Spleen (tissue), 7 donors: Measurements from ENCODE around the gene COPRS.

Source experiments
- POLR2A ChIP-seq, 3 donors: fragments of 450-650 bp; IDR thresholded peaks; one replicate each; pipeline ENCODE4 v1.5.1; 2017; ENCODE audit warnings: antibody characterized with exemption in 3 of 3, mild to moderate bottlenecking in 1 of 3
- POLR2AphosphoS5 ChIP-seq, 3 donors: sonication (generic); formaldehyde crosslinking; IDR thresholded peaks; one replicate each; pipeline ENCODE4 v1.5.1; 2017; ENCODE audit warnings: antibody characterized with exemption in 3 of 3
- TF ChIP-seq, protein P1 (sequence below), 11 experiments: fragments of 200-600 bp in 7 of 11; fragments of 450-650 bp in 4 of 11; sonication (generic) in 4 of 11; IDR thresholded peaks in 8 of 11; conservative IDR thresholded peaks in 3 of 11; 1 replicate in 7 of 11; 2 replicates in 4 of 11; pipeline versions ENCODE4 v1.4.0 to v1.8.0; 2016 to 2021; ENCODE audit warnings: antibody characterized with exemption in 11 of 11, inconsistent platforms in 4 of 11, mild to moderate bottlenecking in 1 of 11
- donor health status: DM: no; HTN: no; CAD: no; lungs with moderate emphysema.
- donor health status: DM: no; HTN: no; CAD: no.
- donor health status: DM: no; HTN: no; CAD: no.

DNA sequence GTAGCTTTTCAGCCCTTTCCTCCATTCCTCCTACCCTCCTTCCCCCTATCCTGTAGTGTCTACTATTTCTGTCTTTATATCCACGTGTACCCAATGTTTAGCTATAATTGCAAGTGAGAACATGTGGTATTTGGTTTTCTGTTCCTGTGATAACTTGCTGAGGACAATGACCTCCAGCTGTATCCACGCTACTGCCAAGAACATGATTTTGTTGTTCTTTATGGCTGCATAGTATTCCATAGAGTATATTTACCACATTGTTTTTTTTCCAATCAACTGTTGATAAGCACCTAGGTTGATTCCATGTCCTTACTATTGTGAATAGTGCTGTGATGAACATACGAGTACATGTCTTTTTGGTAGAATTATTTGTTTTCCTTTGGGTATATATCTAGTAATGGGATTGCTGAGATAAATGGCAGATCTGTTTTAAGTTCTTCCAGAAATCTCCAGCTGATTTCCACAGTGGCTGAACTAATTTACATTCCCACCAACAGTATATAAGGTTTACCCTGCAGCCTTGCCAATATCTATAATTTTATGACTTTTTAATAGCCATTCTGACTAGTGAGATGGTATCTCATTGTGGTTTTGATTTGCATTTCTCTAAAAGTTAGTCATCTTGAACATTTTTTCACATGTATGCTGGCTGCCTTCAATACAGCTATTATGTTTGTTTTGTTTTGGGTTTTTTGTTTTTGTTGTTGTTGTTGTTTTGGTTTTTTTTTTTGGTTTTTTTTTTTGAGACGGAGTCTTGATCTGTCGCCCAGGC lies 10.9 kb upstream of the COPRS start:
- TF ChIP-seq, protein P1, sequence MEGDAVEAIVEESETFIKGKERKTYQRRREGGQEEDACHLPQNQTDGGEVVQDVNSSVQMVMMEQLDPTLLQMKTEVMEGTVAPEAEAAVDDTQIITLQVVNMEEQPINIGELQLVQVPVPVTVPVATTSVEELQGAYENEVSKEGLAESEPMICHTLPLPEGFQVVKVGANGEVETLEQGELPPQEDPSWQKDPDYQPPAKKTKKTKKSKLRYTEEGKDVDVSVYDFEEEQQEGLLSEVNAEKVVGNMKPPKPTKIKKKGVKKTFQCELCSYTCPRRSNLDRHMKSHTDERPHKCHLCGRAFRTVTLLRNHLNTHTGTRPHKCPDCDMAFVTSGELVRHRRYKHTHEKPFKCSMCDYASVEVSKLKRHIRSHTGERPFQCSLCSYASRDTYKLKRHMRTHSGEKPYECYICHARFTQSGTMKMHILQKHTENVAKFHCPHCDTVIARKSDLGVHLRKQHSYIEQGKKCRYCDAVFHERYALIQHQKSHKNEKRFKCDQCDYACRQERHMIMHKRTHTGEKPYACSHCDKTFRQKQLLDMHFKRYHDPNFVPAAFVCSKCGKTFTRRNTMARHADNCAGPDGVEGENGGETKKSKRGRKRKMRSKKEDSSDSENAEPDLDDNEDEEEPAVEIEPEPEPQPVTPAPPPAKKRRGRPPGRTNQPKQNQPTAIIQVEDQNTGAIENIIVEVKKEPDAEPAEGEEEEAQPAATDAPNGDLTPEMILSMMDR (IDR thresholded peaks at IDR 0.05 in 8 of 11, conservative IDR thresholded peaks at IDR 0.05 in 3 of 11), result no peak
- TF ChIP-seq POLR2A (IDR thresholded peaks at IDR 0.05), result no peak
- TF ChIP-seq POLR2AphosphoS5 (IDR thresholded peaks at IDR 0.05), result no peak
